Heart right ventricle (tissue), 16 donors: ENCODE results near the gene PLPP1. TPM values are rescaled to one million over a fixed set of nuclear protein-coding genes. Genes with fewer than 3 reads are reported as not detected.

Experiments used
- ATAC-seq, 8 donors: fragments of 200-7000 bp; cut with Tn5 transposase; one replicate each; pipeline ENCODE4 v1.9.1; 2020; ENCODE audit warnings: mild to moderate bottlenecking in 8 of 8, moderate library complexity in 8 of 8, moderate number of reproducible peaks in 1 of 8
- DNase-seq, 2 donors: peaks; one replicate each; pipeline ENCODE4 v3.0.0-alpha.2; 2020
- H3K27ac ChIP-seq, 10 donors: fragments of 200-600 bp; sonication (generic) in 2 of 10; one replicate each; pipeline versions ENCODE4 v1.5.0 to v1.8.0; 2020 to 2022; ENCODE audit warnings: mild to moderate bottlenecking in 3 of 10
- H3K27me3 ChIP-seq, 7 donors: fragments of 200-600 bp; one replicate each; pipeline ENCODE4 v1.8.0; 2021 to 2022; ENCODE audit warnings: mild to moderate bottlenecking in 2 of 7
- H3K36me3 ChIP-seq, 9 donors: fragments of 200-600 bp; sonication (generic) in 1 of 9; one replicate each; pipeline versions ENCODE4 v1.5.0 to v1.8.0; 2020 to 2022; ENCODE audit warnings: mild to moderate bottlenecking in 2 of 9
- H3K4me1 ChIP-seq, 9 donors: fragments of 200-600 bp; sonication (generic) in 1 of 9; one replicate each; pipeline versions ENCODE4 v1.5.0 to v1.8.0; 2020 to 2022; ENCODE audit warnings: mild to moderate bottlenecking in 4 of 9
- H3K4me3 ChIP-seq, 10 donors: fragments of 200-600 bp; sonication (generic) in 2 of 10; one replicate each; pipeline versions ENCODE4 v1.5.0 to v1.8.0; 2020 to 2022; ENCODE audit warnings: mild to moderate bottlenecking in 7 of 10, moderate library complexity in 2 of 10
- H3K9me3 ChIP-seq, 11 donors: fragments of 200-600 bp in 10 of 11; sonication (generic) in 2 of 11; one replicate each; pipeline versions ENCODE4 v1.5.0 to v1.8.0; 2013 to 2022; ENCODE audit warnings: mild to moderate bottlenecking in 2 of 11, control low read depth in 1 of 11, moderate library complexity in 1 of 11
- WGBS, 2 donors: extraction: QIAGEN DNeasy Blood & Tissue Kit; methylation state at CpG; one replicate each; pipeline ENCODE4 v1.1.7; 2013; ENCODE audit warnings: inconsistent platforms in 1 of 2; 5-methylcytosine and 5-hydroxymethylcytosine counted together
- intact Hi-C, 10 donors: fragments of 100-400 bp; cut with DNase I; formaldehyde crosslinking; loops; one replicate each; pipeline versions ENCODE4 v1.11.1 to v1.14.2; 2022
- polyA plus RNA-seq, 2 donors: library from polyadenylated mRNA; stranded (reverse); fragments of 200-250 nt; gene quantifications; one replicate each; pipeline ENCODE4 v1.2.3, GENCODE V29; 2013
- total RNA-seq, 10 donors: library from RNA; stranded (reverse); fragmentation: NEBNext Ultra II Directional in 3 of 10; extraction: Animal tissue kit (Norgen Biotek cat#: 25700) in 3 of 10; gene quantifications; one replicate each; pipeline versions ENCODE4 v1.2.1 to v1.2.4, GENCODE V29; 2021 to 2023
- TF ChIP-seq, protein P1 (sequence below), 9 donors: fragments of 200-600 bp; sonication (generic) in 2 of 9; IDR thresholded peaks; one replicate each; pipeline versions ENCODE4 v1.5.0 to v1.8.0; 2021 to 2022; ENCODE audit warnings: antibody characterized with exemption in 9 of 9, mild to moderate bottlenecking in 5 of 9, moderate library complexity in 1 of 9
- donor health status: Arrhythmogenic right ventricular cardiomyopathy.
- donor health status: ischemic (EF 13 %, LVEDD 7.1; RV severe dilation, severe dysfunction).
- donor health status: healthy with polysubstance abuse.
- donor health status: DM: no; HTN: yes; CAD: no.
- donor health status: DM: no; HTN: no; CAD: no.
- donor health status: ischemic (EF 25% LVEDD 6.9; RV normal size, moderate dysfunction).
- donor health status: ischemic (EF 25% LVEDD 5.7; RV mildly dilated, moderate dysfunction).
- donor health status: healthy.
- donor health status: DM: yes; HTN: yes; CAD: no.
- donor health status: Ischemic cardiomyopathy.
- donor health status: ischemic (EF 35%, LVEDD 5.7; RV mildly dilated, moderate dysfunction).
- donor health status: nonischemic (EF 11% LVEDD 7.7; RV severe dilation, severe dysfunction).
- donor health status: DM: yes; HTN: yes; CAD: no.
- donor health status: PGD.
- donor health status: ischemic (EF 29% LVEDD 5.4; RV normal size, mild dysfunction).
- donor health status: nonischemic (EF 23%, LVEDD 6.1; RV moderate dilation, normal function).

The PLPP1 gene
- total and polyA plus RNA-seq, 12 donors, result 58.7 to 111 (median 77.4) TPM

DNA sequence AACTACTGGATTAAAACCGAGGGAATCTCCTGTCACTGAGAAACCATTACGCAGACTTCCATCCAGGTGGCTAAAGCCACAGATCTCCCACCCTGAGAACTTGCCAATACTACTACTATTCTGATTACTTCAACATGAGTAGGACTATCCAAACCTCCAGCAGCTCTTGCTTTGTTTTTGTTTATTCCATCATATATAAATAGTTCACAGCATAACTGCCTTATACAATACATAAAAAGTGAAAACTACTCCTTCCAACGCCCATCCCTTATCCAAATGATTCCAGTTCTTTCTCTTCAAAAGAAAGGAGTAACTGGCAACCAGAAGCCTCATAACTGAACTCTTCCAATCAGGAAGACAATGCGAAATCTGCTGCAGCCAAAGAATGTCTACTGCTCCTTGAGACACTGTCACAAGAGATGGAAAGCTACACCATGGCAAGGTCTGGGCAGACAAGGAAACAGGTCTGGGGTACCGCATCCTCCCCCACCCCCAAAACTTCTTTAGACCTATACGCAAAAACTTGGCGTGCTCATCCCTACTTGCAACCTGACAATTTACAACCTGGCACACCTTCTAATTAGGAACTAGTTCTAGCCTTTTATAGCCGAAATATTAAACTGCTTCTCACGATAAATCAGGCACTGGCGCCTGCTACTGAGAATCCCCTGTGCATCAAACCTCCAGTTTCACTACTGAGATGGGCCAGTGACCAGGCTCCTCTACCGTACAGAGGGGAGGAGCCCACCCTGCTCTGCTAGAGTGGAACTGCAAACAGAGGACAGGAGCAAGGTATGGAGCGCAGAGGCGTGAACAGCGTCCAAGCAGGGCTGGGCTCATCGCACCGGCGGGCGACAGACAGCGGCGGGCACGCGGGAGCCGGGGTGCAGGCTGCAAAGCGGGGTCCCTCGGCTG, 986 bp downstream of the PLPP1 start:
- Histone ChIP-seq H3K27ac (peak overlapping the region; percentile 78 to 99 (median 96)), H3K9me3 (no peaks in the 10 kb centered on the region), H3K27me3 (peaks cover 0 to 8% (median 0%) of the 10 kb centered on the region in 7 donors), H3K4me3 (peak overlapping the region; percentile 58 to 95 (median 88)), H3K4me1 (peaks cover 0 to 64% (median 36%) of the 10 kb centered on the region in 9 donors), H3K36me3 (peaks cover 0 to 11% (median 0%) of the 10 kb centered on the region in 9 donors)
- TF ChIP-seq, protein P1, sequence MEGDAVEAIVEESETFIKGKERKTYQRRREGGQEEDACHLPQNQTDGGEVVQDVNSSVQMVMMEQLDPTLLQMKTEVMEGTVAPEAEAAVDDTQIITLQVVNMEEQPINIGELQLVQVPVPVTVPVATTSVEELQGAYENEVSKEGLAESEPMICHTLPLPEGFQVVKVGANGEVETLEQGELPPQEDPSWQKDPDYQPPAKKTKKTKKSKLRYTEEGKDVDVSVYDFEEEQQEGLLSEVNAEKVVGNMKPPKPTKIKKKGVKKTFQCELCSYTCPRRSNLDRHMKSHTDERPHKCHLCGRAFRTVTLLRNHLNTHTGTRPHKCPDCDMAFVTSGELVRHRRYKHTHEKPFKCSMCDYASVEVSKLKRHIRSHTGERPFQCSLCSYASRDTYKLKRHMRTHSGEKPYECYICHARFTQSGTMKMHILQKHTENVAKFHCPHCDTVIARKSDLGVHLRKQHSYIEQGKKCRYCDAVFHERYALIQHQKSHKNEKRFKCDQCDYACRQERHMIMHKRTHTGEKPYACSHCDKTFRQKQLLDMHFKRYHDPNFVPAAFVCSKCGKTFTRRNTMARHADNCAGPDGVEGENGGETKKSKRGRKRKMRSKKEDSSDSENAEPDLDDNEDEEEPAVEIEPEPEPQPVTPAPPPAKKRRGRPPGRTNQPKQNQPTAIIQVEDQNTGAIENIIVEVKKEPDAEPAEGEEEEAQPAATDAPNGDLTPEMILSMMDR (IDR thresholded peaks at IDR 0.05), result no peak
- intact Hi-C loops, result loop anchor here in 9 of 10 donors (1.0 to 10.0 kb wide), 13 partner anchors 43 to 159 kb away; no protein-coding TSS in a partner anchor
- 1 to 3% methylated on average over 25 of the region's 25 CpGs for WGBS, 2 donors
- ATAC-seq (peak; percentile 27 to 79 (median 52)), DNase-seq (peak in 1 of 2 donors; percentile 32)

- TF ChIP-seq, protein P1 (IDR thresholded peaks at IDR 0.05), result no peak
- WGBS, 2 donors, result 70 to 75% methylated on average over 27 of the region's 27 CpGs
- H3K27ac ChIP-seq, result peak overlapping the region in 5 of 10 donors; percentile 6 to 49 (median 37)
- H3K4me1 ChIP-seq, result peaks cover 0 to 77% (median 40%) of the 10 kb centered on the region in 9 donors
- intact Hi-C loops, result loop anchor here in 9 of 10 donors (5.0 to 10.0 kb wide), 8 partner anchors 64 to 162 kb away; no protein-coding TSS in a partner anchor
- peaks cover 0 to 20% (median 0%) of the 10 kb centered on the region in 9 donors for H3K36me3 ChIP-seq
- no peaks in the 10 kb centered on the region for H3K9me3 ChIP-seq
- H3K27me3 ChIP-seq, result peaks cover 0 to 8% (median 0%) of the 10 kb centered on the region in 7 donors
- DNase-seq, result peak; percentile 33 to 56
- H3K4me3 ChIP-seq, result peak overlapping the region in 7 of 10 donors; percentile 3 to 94 (median 14)
- no peak for ATAC-seq
Observed at GRCh38 chr5:55530669-55531068, 4.1 kb downstream of the PLPP1 start.

GRCh38 chr5:55524816-55525215, 9.9 kb downstream of the PLPP1 start:
- no peaks in the 10 kb centered on the region for H3K9me3 ChIP-seq
- no peak overlapping the region for H3K4me3 ChIP-seq
- intact Hi-C loops, result loop anchor here in 2 of 10 donors (10.0 kb wide), 2 partner anchors 50 to 100 kb away; no protein-coding TSS in a partner anchor
- WGBS, 2 donors, result 79% methylated on average over 1 of the region's 1 CpG
- TF ChIP-seq, protein P1 (IDR thresholded peaks at IDR 0.05), result no peak
- ATAC-seq, result no peak
- H3K27me3 ChIP-seq, result no peaks in the 10 kb centered on the region
- H3K36me3 ChIP-seq, result peaks cover 0 to 11% (median 0%) of the 10 kb centered on the region in 9 donors
- peaks cover 0 to 90% (median 34%) of the 10 kb centered on the region in 9 donors for H3K4me1 ChIP-seq
- H3K27ac ChIP-seq, result peak overlapping the region in 1 of 10 donors; percentile 2
- DNase-seq, result no peak

- H3K4me1 ChIP-seq, result peaks cover 0 to 91% (median 39%) of the 10 kb centered on the region in 9 donors
- 84 to 87% methylated on average over 2 of the region's 2 CpGs for WGBS, 2 donors
Observed at GRCh38 chr5:55523293-55523692, 11.5 kb downstream of the PLPP1 start.

More at GRCh38 chr5:55523293-55523692, 11.5 kb downstream of the PLPP1 start:
- Histone ChIP-seq H3K36me3 (peaks cover 0 to 11% (median 0%) of the 10 kb centered on the region in 9 donors), H3K9me3 (no peaks in the 10 kb centered on the region), H3K27me3 (no peaks in the 10 kb centered on the region), H3K4me3 (no peak overlapping the region), H3K27ac (no peak overlapping the region)
- ATAC-seq (no peak), DNase-seq (no peak)
- TF ChIP-seq, protein P1 (IDR thresholded peaks at IDR 0.05), result no peak
- intact Hi-C loops, result loop anchor here in 2 of 10 donors (10.0 kb wide), 2 partner anchors 48 to 98 kb away; no protein-coding TSS in a partner anchor
